ENCODE results near the gene NGB. TPM values are rescaled to one million over a fixed set of nuclear protein-coding genes. Genes with fewer than 3 reads are reported as not detected.
"Not testable (repeated sequence)": the region's sequence is repeated elsewhere in the genome, so short reads cannot be mapped to it uniquely, and the experiment has no call there.

Gene NGB
- not detected for total RNA-seq

GRCh38 chr14:77271113-77271710 lies at the start of gene NGB:
TSS of gene NGB (minus strand) at chr14:77271206. CDS start at chr14:77270937, 269 bp downstream.
- Mint-ChIP-seq H3K36me3 (ENCODE audit: low read depth) (no peaks in the 10 kb centered on the region), H3K4me3 (no peak within 1 kb of the TSS), H3K9me3 (peaks cover 4% of the 10 kb centered on the region), H3K27me3 (peaks cover 28% of the 10 kb centered on the region), H3K4me1 (no peaks in the 10 kb centered on the region), H3K27ac (no peak within 1 kb of the TSS)
- ATAC-seq (replicated peaks) = no peak

DNA sequence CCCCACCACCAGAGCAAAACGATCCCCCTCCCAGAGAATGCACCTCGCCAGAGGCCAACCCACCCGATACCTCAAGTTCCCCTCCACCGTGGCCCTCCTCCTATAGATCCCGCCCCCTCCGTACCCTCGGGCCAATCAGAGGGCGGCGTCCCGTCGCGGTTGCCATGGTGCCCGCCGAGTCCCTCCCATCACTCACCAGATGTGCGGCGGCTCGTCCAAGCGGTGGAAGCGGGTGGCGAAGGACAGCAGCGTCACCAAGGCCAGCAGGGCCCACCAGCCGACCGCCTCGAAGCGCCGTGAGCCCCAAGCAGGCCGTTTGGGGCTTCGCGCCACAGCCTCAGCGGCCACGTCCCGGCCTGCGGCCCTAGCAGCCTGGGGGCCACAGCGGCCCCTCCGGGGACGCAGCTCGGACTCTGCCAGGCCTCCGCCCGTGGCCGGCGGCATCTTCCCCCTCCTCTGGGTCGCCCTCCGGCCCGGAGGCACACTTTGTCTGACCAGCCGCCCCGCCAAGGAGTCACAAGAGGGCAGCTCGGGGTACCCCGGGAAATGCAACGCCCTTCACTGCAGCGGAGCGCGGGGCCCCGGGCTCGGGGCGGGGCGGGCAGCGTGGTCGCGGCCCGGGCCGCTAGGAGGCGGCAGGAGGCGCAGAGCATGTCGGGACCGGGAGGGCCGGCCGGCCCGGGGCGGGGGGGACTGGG lies 49.4 kb upstream of the NGB start, which contains the start of gene POMT2:
Gene POMT2 (minus strand): TSS at position 646 of the 698 bp plus-strand sequence. CDS start 202 bp downstream, at position 444.
- peak; percentile 69 for ATAC-seq (replicated peaks)
- H3K9me3 Mint-ChIP-seq = no peaks in the 10 kb centered on the region
- peak within 1 kb of the TSS; percentile 97 for H3K27ac Mint-ChIP-seq
- no peaks in the 10 kb centered on the region for H3K36me3 Mint-ChIP-seq (ENCODE audit: low read depth)
- H3K27me3 Mint-ChIP-seq = no peaks in the 10 kb centered on the region
- peak within 1 kb of the TSS; percentile 94 for H3K4me3 Mint-ChIP-seq
- H3K4me1 Mint-ChIP-seq = peaks cover 10% of the 10 kb centered on the region

- Mint-ChIP-seq H3K9me3 (no peaks in the 10 kb centered on the region), H3K4me1 (peaks cover 10% of the 10 kb centered on the region), H3K4me3 (peak overlapping the region; percentile 94), H3K36me3 (ENCODE audit: low read depth) (no peaks in the 10 kb centered on the region), H3K27ac (no peak overlapping the region), H3K27me3 (no peaks in the 10 kb centered on the region)
- ATAC-seq (replicated peaks) = no peak
Measured at GRCh38 chr14:77319422-77319821, 48.4 kb upstream of the NGB start.

- not testable (repeated sequence) for H3K27ac Mint-ChIP-seq; H3K36me3 Mint-ChIP-seq (ENCODE audit: low read depth); ATAC-seq (replicated peaks); H3K9me3 Mint-ChIP-seq; H3K27me3 Mint-ChIP-seq
- Mint-ChIP-seq H3K4me1 (peaks cover 10% of the 10 kb centered on the region), H3K4me3 (peak overlapping the region; percentile 94)
Measured at GRCh38 chr14:77318756-77319155, 47.8 kb upstream of the NGB start.

DNA sequence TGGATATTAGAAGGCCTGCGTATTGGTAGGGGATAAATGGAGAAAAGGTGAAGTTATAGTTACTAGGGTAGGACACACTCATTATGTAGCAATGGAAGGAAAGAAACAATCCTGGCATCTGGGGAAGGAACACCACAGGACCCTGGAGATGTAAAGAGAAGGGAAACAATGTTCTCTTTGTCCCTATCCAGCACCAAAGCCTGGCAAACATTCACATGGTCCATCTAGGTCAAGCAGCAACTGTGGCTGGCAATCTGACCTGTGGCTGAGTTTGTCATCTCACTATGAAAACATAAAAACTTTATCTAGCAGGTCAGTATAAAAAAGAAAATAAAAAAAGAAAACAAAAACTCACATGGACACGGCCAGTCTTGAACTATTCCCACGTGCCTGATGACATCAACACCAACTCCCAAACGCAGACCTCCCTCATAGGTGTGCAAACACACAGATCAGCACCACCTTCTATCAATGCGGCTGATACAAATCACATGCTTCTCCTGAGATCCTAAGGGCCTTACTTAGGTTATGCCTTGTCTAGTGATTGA lies 47.1 kb upstream of the NGB start:
- Mint-ChIP-seq H3K36me3 (ENCODE audit: low read depth) (no peaks in the 10 kb centered on the region), H3K27me3 (no peaks in the 10 kb centered on the region), H3K4me3 (no peak overlapping the region), H3K9me3 (no peaks in the 10 kb centered on the region), H3K27ac (no peak overlapping the region), H3K4me1 (peaks cover 10% of the 10 kb centered on the region)
- no peak for ATAC-seq (replicated peaks)

DNA sequence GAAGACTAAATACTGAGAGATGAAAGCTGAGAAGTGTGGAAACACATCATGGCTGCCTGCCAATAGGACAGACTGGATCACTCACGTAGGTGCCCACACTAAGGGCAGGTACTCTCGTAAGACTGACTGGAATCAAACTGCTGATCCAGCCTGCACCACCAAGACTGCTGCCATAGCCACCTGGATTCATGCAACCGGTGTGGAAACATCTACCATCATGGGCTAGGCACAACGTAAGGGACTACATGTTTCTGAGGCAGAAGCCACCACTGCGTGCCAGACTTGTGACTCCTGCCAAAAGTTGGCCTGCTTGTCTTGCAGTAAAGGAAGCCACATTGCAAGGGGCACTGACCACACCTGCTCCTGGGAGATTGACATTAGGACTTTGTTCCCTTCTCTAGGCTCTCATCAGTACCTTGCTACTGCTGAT lies 45.9 kb upstream of the NGB start:
- Mint-ChIP-seq H3K36me3 (ENCODE audit: low read depth) (no peaks in the 10 kb centered on the region), H3K4me3 (no peak overlapping the region), H3K9me3 (no peaks in the 10 kb centered on the region), H3K4me1 (peaks cover 6% of the 10 kb centered on the region), H3K27ac (no peak overlapping the region), H3K27me3 (no peaks in the 10 kb centered on the region)
- ATAC-seq (replicated peaks) = no peak

- Mint-ChIP-seq H3K9me3 (no peaks in the 10 kb centered on the region), H3K27me3 (no peaks in the 10 kb centered on the region), H3K4me3 (no peak overlapping the region), H3K4me1 (peaks cover 5% of the 10 kb centered on the region), H3K36me3 (ENCODE audit: low read depth) (no peaks in the 10 kb centered on the region), H3K27ac (no peak overlapping the region)
- ATAC-seq (replicated peaks) = no peak
Measured at GRCh38 chr14:77316195-77316505, 45.1 kb upstream of the NGB start.

DNA sequence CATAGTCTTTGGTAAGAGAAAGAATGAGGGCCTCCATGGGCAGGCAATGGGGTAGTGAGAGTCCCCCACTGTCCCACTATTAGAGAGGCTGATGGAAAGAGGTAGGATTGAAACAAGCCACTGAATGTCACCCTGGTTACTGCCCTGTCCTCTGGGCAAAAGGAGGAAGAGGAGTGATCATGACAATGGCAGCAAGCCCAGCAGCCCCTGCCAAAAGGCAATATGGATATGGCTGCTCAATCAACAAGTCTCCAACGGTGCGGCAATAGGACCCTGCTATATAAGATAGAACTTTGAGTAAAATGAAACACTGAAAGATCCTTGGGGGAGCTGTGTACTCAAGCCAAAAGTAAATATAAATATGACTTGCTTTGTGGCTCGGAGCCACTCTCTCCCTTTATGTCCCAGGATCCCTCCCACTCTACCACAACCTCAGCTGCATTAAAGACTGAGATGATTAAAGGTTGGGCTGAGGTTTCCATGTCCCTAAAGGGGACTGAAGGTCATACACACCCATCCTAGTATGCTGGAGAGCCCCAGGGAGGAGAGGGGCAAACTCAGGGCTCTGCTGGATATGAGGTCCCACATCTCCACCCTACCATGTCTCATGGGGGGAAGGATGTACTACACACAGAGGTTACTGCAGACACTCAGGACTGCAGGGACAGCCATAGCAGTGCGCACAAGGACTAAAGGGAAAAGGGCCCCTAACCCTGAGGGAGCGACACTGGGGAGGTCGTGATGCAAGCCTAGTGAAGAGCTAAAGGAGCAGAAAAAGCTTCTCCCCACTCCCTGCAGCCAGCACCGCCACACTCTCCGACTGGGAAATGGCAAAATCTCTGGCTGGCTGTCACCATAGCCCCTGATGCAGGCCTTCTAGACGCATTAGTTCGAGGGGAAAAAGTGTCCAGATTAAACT lies 43.8 kb upstream of the NGB start:
- Mint-ChIP-seq H3K27ac (peak overlapping the region; percentile 59), H3K27me3 (no peaks in the 10 kb centered on the region), H3K9me3 (no peaks in the 10 kb centered on the region), H3K36me3 (ENCODE audit: low read depth) (no peaks in the 10 kb centered on the region), H3K4me1 (peaks cover 1% of the 10 kb centered on the region), H3K4me3 (no peak overlapping the region)
- no peak for ATAC-seq (replicated peaks)

DNA sequence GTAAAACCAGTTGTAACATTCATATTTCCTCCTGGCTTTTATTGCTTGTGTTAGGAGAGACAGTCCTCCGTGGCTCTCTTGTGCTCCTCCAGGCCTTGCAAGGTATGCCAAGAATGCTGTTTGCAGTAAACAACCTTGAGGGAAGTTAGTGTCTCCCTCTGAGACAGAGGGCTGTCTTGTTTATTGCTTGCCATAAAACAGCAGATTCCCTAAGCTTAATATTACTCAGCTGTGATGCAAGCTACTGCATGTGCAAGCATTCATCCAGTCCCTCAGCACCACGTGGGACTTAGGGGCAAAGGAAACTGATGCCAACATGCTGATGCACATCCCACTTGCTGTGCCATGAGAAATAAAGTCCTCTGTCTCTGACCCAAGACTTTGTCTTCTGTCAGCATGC lies 43.0 kb upstream of the NGB start:
- Mint-ChIP-seq H3K9me3 (no peaks in the 10 kb centered on the region), H3K27me3 (no peaks in the 10 kb centered on the region), H3K4me3 (no peak overlapping the region), H3K27ac (peak overlapping the region; percentile 59), H3K4me1 (no peaks in the 10 kb centered on the region), H3K36me3 (ENCODE audit: low read depth) (no peaks in the 10 kb centered on the region)
- no peak for ATAC-seq (replicated peaks)

- no peaks in the 10 kb centered on the region for H3K4me1 Mint-ChIP-seq
- no peaks in the 10 kb centered on the region for H3K27me3 Mint-ChIP-seq
- no peak for ATAC-seq (replicated peaks)
- no peak overlapping the region for H3K27ac Mint-ChIP-seq
- no peak overlapping the region for H3K4me3 Mint-ChIP-seq
- no peaks in the 10 kb centered on the region for H3K36me3 Mint-ChIP-seq (ENCODE audit: low read depth)
- no peaks in the 10 kb centered on the region for H3K9me3 Mint-ChIP-seq
Measured at GRCh38 chr14:77313371-77313770, 42.4 kb upstream of the NGB start.

GRCh38 chr14:77311217-77311616 lies 40.2 kb upstream of the NGB start:
- H3K4me3 Mint-ChIP-seq = no peak overlapping the region

GRCh38 chr14:77310026-77310425 lies 39.0 kb upstream of the NGB start:
- ATAC-seq (replicated peaks) = no peak

More at GRCh38 chr14:77311217-77311616, 40.2 kb upstream of the NGB start:
- Mint-ChIP-seq H3K27me3 (no peaks in the 10 kb centered on the region), H3K27ac (peak overlapping the region; percentile 72), H3K36me3 (ENCODE audit: low read depth) (no peaks in the 10 kb centered on the region), H3K9me3 (no peaks in the 10 kb centered on the region), H3K4me1 (no peaks in the 10 kb centered on the region)
- ATAC-seq (replicated peaks) = no peak

GRCh38 chr14:77309131-77309530 lies 38.1 kb upstream of the NGB start:
- no peaks in the 10 kb centered on the region for H3K27me3 Mint-ChIP-seq
- no peaks in the 10 kb centered on the region for H3K36me3 Mint-ChIP-seq (ENCODE audit: low read depth)
- no peak overlapping the region for H3K27ac Mint-ChIP-seq
- peaks cover 9% of the 10 kb centered on the region for H3K4me1 Mint-ChIP-seq
- no peaks in the 10 kb centered on the region for H3K9me3 Mint-ChIP-seq
- H3K4me3 Mint-ChIP-seq = no peak overlapping the region
- no peak for ATAC-seq (replicated peaks)

More at GRCh38 chr14:77310026-77310425, 39.0 kb upstream of the NGB start:
- Mint-ChIP-seq H3K4me1 (no peaks in the 10 kb centered on the region), H3K9me3 (no peaks in the 10 kb centered on the region), H3K27ac (no peak overlapping the region), H3K4me3 (no peak overlapping the region), H3K36me3 (ENCODE audit: low read depth) (no peaks in the 10 kb centered on the region), H3K27me3 (no peaks in the 10 kb centered on the region)

GRCh38 chr14:77306851-77307496 lies 36.0 kb upstream of the NGB start:
- H3K27me3 Mint-ChIP-seq = no peaks in the 10 kb centered on the region

More at GRCh38 chr14:77306851-77307496, 36.0 kb upstream of the NGB start:
- H3K4me3 Mint-ChIP-seq = no peak overlapping the region
- peaks cover 8% of the 10 kb centered on the region for H3K36me3 Mint-ChIP-seq (ENCODE audit: low read depth)
- H3K27ac Mint-ChIP-seq = peak overlapping the region; percentile 0
- H3K4me1 Mint-ChIP-seq = peaks cover 19% of the 10 kb centered on the region
- H3K9me3 Mint-ChIP-seq = no peaks in the 10 kb centered on the region
- no peak for ATAC-seq (replicated peaks)
